ENCODE measurements around the gene SRRM3.

The SRRM3 gene

DNA sequence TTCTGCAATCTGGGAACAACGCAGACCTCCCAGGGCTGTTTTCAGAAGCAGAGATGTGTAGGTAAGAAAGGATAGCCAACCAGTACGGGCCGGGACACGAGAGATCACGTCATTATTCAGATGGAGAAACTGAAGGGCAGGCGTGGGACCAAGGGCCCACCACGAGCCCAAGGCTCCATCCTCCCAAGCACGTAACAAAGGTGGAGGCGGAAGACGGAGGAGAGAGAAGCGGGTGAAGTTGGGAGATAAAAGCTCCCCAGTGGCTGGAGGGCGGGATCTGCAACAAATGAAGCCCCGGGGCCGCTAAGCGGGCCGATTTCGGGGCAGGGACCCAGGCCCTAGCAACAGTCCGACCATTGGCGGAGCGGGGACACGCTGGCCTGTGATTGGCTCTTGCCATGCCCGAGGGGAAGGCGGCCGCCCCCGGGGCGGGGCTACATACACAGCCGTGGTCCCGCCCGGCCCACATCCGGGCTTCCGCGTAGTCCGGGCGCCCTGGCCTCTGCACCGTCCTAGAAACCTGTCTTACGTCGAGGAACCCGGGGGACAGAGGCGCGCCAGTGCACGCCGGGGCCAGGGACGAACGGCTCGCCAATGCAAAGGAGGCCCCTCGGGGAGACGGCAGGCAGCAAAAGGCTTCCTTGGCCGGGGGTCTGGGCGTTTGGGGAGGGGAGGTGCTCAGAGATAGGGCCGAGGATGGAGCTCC, 116.2 kb downstream of the SRRM3 start (continued):
- TF ChIP-seq GLIS2 (tag by site-specific recombination; IDR thresholded peaks at IDR 0.05) (peak; percentile 79), ZNF354C (tag by site-specific recombination; IDR thresholded peaks at IDR 0.05; ENCODE audit: borderline replicate concordance, low read depth) (no peak), ZNF335 (tag by site-specific recombination; conservative IDR thresholded peaks at IDR 0.05) (peak; percentile 76), ZNF391 (tag by site-specific recombination; IDR thresholded peaks at IDR 0.05; ENCODE audit: borderline replicate concordance, low read depth) (0 out of 2 replicates have a peak, but pooled peaks have one; percentile 40), ZFP69B (tag by site-specific recombination; IDR thresholded peaks at IDR 0.05) (peak; percentile 71; the same call in 1 of the 2 replicates), ZNF292 (tag by site-specific recombination; IDR thresholded peaks at IDR 0.05; ENCODE audit: borderline replicate concordance, low read depth) (no peak), ZNF366 (tag by site-specific recombination; conservative IDR thresholded peaks at IDR 0.05) (peak; percentile 77), ZNF132 (tag by site-specific recombination; IDR thresholded peaks at IDR 0.05; ENCODE audit: borderline replicate concordance) (no peak), TRIM28 (IDR thresholded peaks at IDR 0.05; ENCODE audit: borderline replicate concordance, low read length) (no peak), ZNF623 (tag by site-specific recombination; IDR thresholded peaks at IDR 0.05) (no peak), GLIS1 (tag by site-specific recombination; IDR thresholded peaks at IDR 0.05) (peak; percentile 79), ZFHX2 (tag by site-specific recombination; conservative IDR thresholded peaks at IDR 0.05) (peak; percentile 53), ZNF561 (tag by site-specific recombination; IDR thresholded peaks at IDR 0.05; ENCODE audit: borderline replicate concordance) (peak; percentile 40; the same call in 1 of the 2 replicates), MYNN (tag by site-specific recombination; IDR thresholded peaks at IDR 0.05; ENCODE audit: borderline replicate concordance) (0 out of 2 replicates have a peak, but pooled peaks have one; percentile 68), ZNF214 (tag by site-specific recombination; IDR thresholded peaks at IDR 0.05; ENCODE audit: borderline replicate concordance) (no peak), ZBTB21 (tag by site-specific recombination; IDR thresholded peaks at IDR 0.05) (peak; percentile 40; the same call in 1 of the 2 replicates)
- TF ChIP-seq, protein P1, sequence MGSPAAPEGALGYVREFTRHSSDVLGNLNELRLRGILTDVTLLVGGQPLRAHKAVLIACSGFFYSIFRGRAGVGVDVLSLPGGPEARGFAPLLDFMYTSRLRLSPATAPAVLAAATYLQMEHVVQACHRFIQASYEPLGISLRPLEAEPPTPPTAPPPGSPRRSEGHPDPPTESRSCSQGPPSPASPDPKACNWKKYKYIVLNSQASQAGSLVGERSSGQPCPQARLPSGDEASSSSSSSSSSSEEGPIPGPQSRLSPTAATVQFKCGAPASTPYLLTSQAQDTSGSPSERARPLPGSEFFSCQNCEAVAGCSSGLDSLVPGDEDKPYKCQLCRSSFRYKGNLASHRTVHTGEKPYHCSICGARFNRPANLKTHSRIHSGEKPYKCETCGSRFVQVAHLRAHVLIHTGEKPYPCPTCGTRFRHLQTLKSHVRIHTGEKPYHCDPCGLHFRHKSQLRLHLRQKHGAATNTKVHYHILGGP (tag by site-specific recombination; IDR thresholded peaks at IDR 0.05) = 0 out of 2 replicates have a peak, but pooled peaks have one; percentile 52
- TF ChIP-seq, protein P2, sequence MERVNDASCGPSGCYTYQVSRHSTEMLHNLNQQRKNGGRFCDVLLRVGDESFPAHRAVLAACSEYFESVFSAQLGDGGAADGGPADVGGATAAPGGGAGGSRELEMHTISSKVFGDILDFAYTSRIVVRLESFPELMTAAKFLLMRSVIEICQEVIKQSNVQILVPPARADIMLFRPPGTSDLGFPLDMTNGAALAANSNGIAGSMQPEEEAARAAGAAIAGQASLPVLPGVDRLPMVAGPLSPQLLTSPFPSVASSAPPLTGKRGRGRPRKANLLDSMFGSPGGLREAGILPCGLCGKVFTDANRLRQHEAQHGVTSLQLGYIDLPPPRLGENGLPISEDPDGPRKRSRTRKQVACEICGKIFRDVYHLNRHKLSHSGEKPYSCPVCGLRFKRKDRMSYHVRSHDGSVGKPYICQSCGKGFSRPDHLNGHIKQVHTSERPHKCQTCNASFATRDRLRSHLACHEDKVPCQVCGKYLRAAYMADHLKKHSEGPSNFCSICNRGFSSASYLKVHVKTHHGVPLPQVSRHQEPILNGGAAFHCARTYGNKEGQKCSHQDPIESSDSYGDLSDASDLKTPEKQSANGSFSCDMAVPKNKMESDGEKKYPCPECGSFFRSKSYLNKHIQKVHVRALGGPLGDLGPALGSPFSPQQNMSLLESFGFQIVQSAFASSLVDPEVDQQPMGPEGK (tag by site-specific recombination; IDR thresholded peaks at IDR 0.05) = peak; percentile 71
- TF ChIP-seq, protein P3, sequence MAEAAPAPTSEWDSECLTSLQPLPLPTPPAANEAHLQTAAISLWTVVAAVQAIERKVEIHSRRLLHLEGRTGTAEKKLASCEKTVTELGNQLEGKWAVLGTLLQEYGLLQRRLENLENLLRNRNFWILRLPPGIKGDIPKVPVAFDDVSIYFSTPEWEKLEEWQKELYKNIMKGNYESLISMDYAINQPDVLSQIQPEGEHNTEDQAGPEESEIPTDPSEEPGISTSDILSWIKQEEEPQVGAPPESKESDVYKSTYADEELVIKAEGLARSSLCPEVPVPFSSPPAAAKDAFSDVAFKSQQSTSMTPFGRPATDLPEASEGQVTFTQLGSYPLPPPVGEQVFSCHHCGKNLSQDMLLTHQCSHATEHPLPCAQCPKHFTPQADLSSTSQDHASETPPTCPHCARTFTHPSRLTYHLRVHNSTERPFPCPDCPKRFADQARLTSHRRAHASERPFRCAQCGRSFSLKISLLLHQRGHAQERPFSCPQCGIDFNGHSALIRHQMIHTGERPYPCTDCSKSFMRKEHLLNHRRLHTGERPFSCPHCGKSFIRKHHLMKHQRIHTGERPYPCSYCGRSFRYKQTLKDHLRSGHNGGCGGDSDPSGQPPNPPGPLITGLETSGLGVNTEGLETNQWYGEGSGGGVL (tag by site-specific recombination; IDR thresholded peaks at IDR 0.05) = peak; percentile 74
- TF ChIP-seq, protein P4, sequence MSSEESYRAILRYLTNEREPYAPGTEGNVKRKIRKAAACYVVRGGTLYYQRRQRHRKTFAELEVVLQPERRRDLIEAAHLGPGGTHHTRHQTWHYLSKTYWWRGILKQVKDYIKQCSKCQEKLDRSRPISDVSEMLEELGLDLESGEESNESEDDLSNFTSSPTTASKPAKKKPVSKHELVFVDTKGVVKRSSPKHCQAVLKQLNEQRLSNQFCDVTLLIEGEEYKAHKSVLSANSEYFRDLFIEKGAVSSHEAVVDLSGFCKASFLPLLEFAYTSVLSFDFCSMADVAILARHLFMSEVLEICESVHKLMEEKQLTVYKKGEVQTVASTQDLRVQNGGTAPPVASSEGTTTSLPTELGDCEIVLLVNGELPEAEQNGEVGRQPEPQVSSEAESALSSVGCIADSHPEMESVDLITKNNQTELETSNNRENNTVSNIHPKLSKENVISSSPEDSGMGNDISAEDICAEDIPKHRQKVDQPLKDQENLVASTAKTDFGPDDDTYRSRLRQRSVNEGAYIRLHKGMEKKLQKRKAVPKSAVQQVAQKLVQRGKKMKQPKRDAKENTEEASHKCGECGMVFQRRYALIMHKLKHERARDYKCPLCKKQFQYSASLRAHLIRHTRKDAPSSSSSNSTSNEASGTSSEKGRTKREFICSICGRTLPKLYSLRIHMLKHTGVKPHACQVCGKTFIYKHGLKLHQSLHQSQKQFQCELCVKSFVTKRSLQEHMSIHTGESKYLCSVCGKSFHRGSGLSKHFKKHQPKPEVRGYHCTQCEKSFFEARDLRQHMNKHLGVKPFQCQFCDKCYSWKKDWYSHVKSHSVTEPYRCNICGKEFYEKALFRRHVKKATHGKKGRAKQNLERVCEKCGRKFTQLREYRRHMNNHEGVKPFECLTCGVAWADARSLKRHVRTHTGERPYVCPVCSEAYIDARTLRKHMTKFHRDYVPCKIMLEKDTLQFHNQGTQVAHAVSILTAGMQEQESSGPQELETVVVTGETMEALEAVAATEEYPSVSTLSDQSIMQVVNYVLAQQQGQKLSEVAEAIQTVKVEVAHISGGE (tag by site-specific recombination; conservative IDR thresholded peaks at IDR 0.05; ENCODE audit: low read depth) = peak; percentile 50
- TF ChIP-seq, protein P5, sequence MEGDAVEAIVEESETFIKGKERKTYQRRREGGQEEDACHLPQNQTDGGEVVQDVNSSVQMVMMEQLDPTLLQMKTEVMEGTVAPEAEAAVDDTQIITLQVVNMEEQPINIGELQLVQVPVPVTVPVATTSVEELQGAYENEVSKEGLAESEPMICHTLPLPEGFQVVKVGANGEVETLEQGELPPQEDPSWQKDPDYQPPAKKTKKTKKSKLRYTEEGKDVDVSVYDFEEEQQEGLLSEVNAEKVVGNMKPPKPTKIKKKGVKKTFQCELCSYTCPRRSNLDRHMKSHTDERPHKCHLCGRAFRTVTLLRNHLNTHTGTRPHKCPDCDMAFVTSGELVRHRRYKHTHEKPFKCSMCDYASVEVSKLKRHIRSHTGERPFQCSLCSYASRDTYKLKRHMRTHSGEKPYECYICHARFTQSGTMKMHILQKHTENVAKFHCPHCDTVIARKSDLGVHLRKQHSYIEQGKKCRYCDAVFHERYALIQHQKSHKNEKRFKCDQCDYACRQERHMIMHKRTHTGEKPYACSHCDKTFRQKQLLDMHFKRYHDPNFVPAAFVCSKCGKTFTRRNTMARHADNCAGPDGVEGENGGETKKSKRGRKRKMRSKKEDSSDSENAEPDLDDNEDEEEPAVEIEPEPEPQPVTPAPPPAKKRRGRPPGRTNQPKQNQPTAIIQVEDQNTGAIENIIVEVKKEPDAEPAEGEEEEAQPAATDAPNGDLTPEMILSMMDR (tag by site-specific recombination; IDR thresholded peaks at IDR 0.05) = no peak
- TF ChIP-seq, protein P6, sequence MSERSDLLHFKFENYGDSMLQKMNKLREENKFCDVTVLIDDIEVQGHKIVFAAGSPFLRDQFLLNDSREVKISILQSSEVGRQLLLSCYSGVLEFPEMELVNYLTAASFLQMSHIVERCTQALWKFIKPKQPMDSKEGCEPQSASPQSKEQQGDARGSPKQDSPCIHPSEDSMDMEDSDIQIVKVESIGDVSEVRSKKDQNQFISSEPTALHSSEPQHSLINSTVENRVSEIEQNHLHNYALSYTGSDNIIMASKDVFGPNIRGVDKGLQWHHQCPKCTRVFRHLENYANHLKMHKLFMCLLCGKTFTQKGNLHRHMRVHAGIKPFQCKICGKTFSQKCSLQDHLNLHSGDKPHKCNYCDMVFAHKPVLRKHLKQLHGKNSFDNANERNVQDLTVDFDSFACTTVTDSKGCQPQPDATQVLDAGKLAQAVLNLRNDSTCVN (tag by site-specific recombination; optimal IDR thresholded peaks at IDR 0.05) = peak; percentile 60
- TF ChIP-seq, protein P7, sequence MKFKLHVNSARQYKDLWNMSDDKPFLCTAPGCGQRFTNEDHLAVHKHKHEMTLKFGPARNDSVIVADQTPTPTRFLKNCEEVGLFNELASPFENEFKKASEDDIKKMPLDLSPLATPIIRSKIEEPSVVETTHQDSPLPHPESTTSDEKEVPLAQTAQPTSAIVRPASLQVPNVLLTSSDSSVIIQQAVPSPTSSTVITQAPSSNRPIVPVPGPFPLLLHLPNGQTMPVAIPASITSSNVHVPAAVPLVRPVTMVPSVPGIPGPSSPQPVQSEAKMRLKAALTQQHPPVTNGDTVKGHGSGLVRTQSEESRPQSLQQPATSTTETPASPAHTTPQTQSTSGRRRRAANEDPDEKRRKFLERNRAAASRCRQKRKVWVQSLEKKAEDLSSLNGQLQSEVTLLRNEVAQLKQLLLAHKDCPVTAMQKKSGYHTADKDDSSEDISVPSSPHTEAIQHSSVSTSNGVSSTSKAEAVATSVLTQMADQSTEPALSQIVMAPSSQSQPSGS (tag by site-specific recombination; IDR thresholded peaks at IDR 0.05; ENCODE audit: low read depth) = peak; percentile 87

All from HEK293 (cell line).